Right atrium auricular region (tissue), 2 donors: Measurements from ENCODE around the gene GAK. TPM values are rescaled to one million over a fixed set of nuclear protein-coding genes. Genes with fewer than 3 reads are reported as not detected.

Experiments used
- DNase-seq: peaks from one replicate; pipeline ENCODE4 v3.0.0-alpha.2; 2019; ENCODE audit warnings: low spot score
- H3K27ac ChIP-seq, 2 donors: fragments of 200-600 bp; sonication (generic); 1 replicate in 1 of 2; 2 replicates in 1 of 2; pipeline ENCODE4 v1.5.1; 2016 to 2019
- H3K27me3 ChIP-seq, 2 donors: fragments of 200-600 bp; sonication (generic); one replicate each; pipeline versions ENCODE4 v1.5.1 to v1.6.0; 2017 to 2019
- H3K36me3 ChIP-seq: fragments of 200-600 bp; sonication (generic); one replicate; pipeline ENCODE4 v1.5.1; 2016
- H3K4me1 ChIP-seq, 2 donors: fragments of 200-600 bp; sonication (generic); one replicate each; pipeline versions ENCODE4 v1.5.1 to v1.6.0; 2017 to 2019
- H3K4me3 ChIP-seq, 2 donors: fragments of 200-600 bp; sonication (generic); 1 replicate in 1 of 2; 2 replicates in 1 of 2; pipeline ENCODE4 v1.5.1; 2017 to 2019; ENCODE audit warnings: mild to moderate bottlenecking in 1 of 2, moderate library complexity in 1 of 2
- H3K9me3 ChIP-seq, 2 donors: fragments of 200-600 bp; sonication (generic); one replicate each; pipeline ENCODE4 v1.5.1; 2019
- CTCF ChIP-seq, 2 donors: fragments of 200-600 bp; sonication (generic); IDR thresholded peaks; one replicate each; pipeline ENCODE4 v1.5.1; 2019; ENCODE audit warnings: antibody characterized with exemption in 2 of 2
- total RNA-seq, 2 donors: library from RNA; depleted of rRNA; stranded (reverse); fragments of >200 nt; gene quantifications; one replicate each; pipeline ENCODE4 v1.1.0, GENCODE V29; 2016

Gene GAK
- total RNA-seq, 2 donors from 2014 or later, result 27.8 to 52.2 TPM

- H3K9me3 ChIP-seq, result no peaks in the 10 kb centered on the region
- DNase-seq, result no peak
- H3K4me1 ChIP-seq, result no peaks in the 10 kb centered on the region
- H3K27me3 ChIP-seq, result no peaks in the 10 kb centered on the region
- TF ChIP-seq CTCF (IDR thresholded peaks at IDR 0.05), result no peak
- no peak overlapping the region for H3K4me3 ChIP-seq
- H3K36me3 ChIP-seq, result no peaks in the 10 kb centered on the region
- no peak overlapping the region for H3K27ac ChIP-seq
Observed at GRCh38 chr4:903066-904046, 28.8 kb downstream of the GAK start.

GRCh38 chr4:901192-901910 is 30.8 kb downstream of the GAK start:
- Histone ChIP-seq H3K27ac (no peak overlapping the region), H3K36me3 (peaks cover 17% of the 10 kb centered on the region), H3K27me3 (no peaks in the 10 kb centered on the region), H3K9me3 (no peaks in the 10 kb centered on the region), H3K4me1 (no peaks in the 10 kb centered on the region), H3K4me3 (no peak overlapping the region)
- TF ChIP-seq CTCF (IDR thresholded peaks at IDR 0.05), result no peak
- no peak for DNase-seq

- no peaks in the 10 kb centered on the region for H3K27me3 ChIP-seq
- no peaks in the 10 kb centered on the region for H3K9me3 ChIP-seq
- H3K4me1 ChIP-seq, result no peaks in the 10 kb centered on the region
- H3K4me3 ChIP-seq, result no peak overlapping the region
- no peak for TF ChIP-seq CTCF (IDR thresholded peaks at IDR 0.05)
- peaks cover 22% of the 10 kb centered on the region for H3K36me3 ChIP-seq
- H3K27ac ChIP-seq, result no peak overlapping the region
- DNase-seq, result no peak
Observed at GRCh38 chr4:900721-901120, 31.4 kb downstream of the GAK start.

GRCh38 chr4:900073-900472 is 32.0 kb downstream of the GAK start:
- H3K4me1 ChIP-seq, result no peaks in the 10 kb centered on the region
- DNase-seq, result no peak
- no peak for TF ChIP-seq CTCF (IDR thresholded peaks at IDR 0.05)
- no peak overlapping the region for H3K27ac ChIP-seq
- no peak overlapping the region for H3K4me3 ChIP-seq
- H3K27me3 ChIP-seq, result no peaks in the 10 kb centered on the region
- peaks cover 29% of the 10 kb centered on the region for H3K36me3 ChIP-seq
- H3K9me3 ChIP-seq, result no peaks in the 10 kb centered on the region

- no peak for DNase-seq
- no peak for TF ChIP-seq CTCF (IDR thresholded peaks at IDR 0.05)
- Histone ChIP-seq H3K36me3 (peaks cover 31% of the 10 kb centered on the region), H3K4me1 (no peaks in the 10 kb centered on the region), H3K27me3 (no peaks in the 10 kb centered on the region), H3K9me3 (no peaks in the 10 kb centered on the region), H3K27ac (no peak overlapping the region), H3K4me3 (no peak overlapping the region)
Observed at GRCh38 chr4:899556-899906, 32.6 kb downstream of the GAK start.
